Skeletal muscle satellite cell (primary cell): Measurements from ENCODE around the gene VAX1.

Experiments
- H3K27me3 ChIP-seq: 2 replicates; pipeline ENCODE4 v1.7.0; 2013; ENCODE audit warnings: low read length; ENCODE audit not compliant: control insufficient read depth, insufficient read depth
- H3K36me3 ChIP-seq: 2 replicates; pipeline ENCODE4 v1.7.0; 2013; ENCODE audit warnings: mild to moderate bottlenecking, control low read depth, low read length; ENCODE audit not compliant: insufficient read depth
- H3K4me1 ChIP-seq: 2 replicates; pipeline ENCODE4 v1.7.0; 2013; ENCODE audit warnings: low read length; ENCODE audit not compliant: control insufficient read depth, insufficient read depth
- H3K4me2 ChIP-seq: 2 replicates; pipeline ENCODE4 v1.7.0; 2013; ENCODE audit warnings: mild to moderate bottlenecking, low read length
- H3K4me3 ChIP-seq: 2 replicates; pipeline ENCODE4 v1.7.0; 2013; ENCODE audit warnings: low read length
- H3K9ac ChIP-seq: 2 replicates; pipeline ENCODE4 v1.7.0; 2013; ENCODE audit warnings: mild to moderate bottlenecking, low read depth, low read length, moderate library complexity
- H3K9me3 ChIP-seq: replicated peaks from 2 replicates; pipeline ENCODE4 v1.7.0; 2013; ENCODE audit warnings: mild to moderate bottlenecking, control low read depth, low read length

VAX1 gene

GRCh38 chr10:117169480-117169879, 31.4 kb upstream of the VAX1 start:
- no peaks in the 10 kb centered on the region for H3K36me3 ChIP-seq
- no peak overlapping the region for H3K4me3 ChIP-seq
- H3K9ac ChIP-seq = no peak overlapping the region
- H3K9me3 ChIP-seq = no peaks in the 10 kb centered on the region
- H3K4me1 ChIP-seq = peaks cover 9% of the 10 kb centered on the region
- H3K27me3 ChIP-seq = peaks cover 87% of the 10 kb centered on the region
- H3K4me2 ChIP-seq = no peak overlapping the region

GRCh38 chr10:117168729-117169128, 30.7 kb upstream of the VAX1 start:
- Histone ChIP-seq H3K9me3 (no peaks in the 10 kb centered on the region), H3K4me2 (no peak overlapping the region), H3K4me3 (no peak overlapping the region), H3K27me3 (peaks cover 95% of the 10 kb centered on the region), H3K36me3 (no peaks in the 10 kb centered on the region), H3K4me1 (peaks cover 9% of the 10 kb centered on the region), H3K9ac (no peak overlapping the region)

- peaks cover 95% of the 10 kb centered on the region for H3K27me3 ChIP-seq
- peak overlapping the region; percentile 53 for H3K4me3 ChIP-seq
- H3K9ac ChIP-seq = no peak overlapping the region
- peaks cover 9% of the 10 kb centered on the region for H3K4me1 ChIP-seq
- H3K9me3 ChIP-seq = no peaks in the 10 kb centered on the region
- peak overlapping the region; percentile 73 for H3K4me2 ChIP-seq
- H3K36me3 ChIP-seq = no peaks in the 10 kb centered on the region
Observed at GRCh38 chr10:117167789-117168674, 30.0 kb upstream of the VAX1 start.

GRCh38 chr10:117167346-117167788, 29.3 kb upstream of the VAX1 start:
- no peak overlapping the region for H3K4me2 ChIP-seq
- H3K27me3 ChIP-seq = peaks cover 94% of the 10 kb centered on the region
- no peaks in the 10 kb centered on the region for H3K9me3 ChIP-seq
- H3K4me3 ChIP-seq = no peak overlapping the region
- peaks cover 9% of the 10 kb centered on the region for H3K4me1 ChIP-seq
- H3K9ac ChIP-seq = no peak overlapping the region
- H3K36me3 ChIP-seq = no peaks in the 10 kb centered on the region

- Histone ChIP-seq H3K4me1 (peaks cover 9% of the 10 kb centered on the region), H3K9ac (no peak overlapping the region), H3K27me3 (peaks cover 94% of the 10 kb centered on the region), H3K9me3 (no peaks in the 10 kb centered on the region), H3K36me3 (no peaks in the 10 kb centered on the region), H3K4me3 (no peak overlapping the region), H3K4me2 (peak overlapping the region; percentile 60)
Observed at GRCh38 chr10:117166418-117167345, 28.6 kb upstream of the VAX1 start.

- Histone ChIP-seq H3K27me3 (peaks cover 95% of the 10 kb centered on the region), H3K36me3 (no peaks in the 10 kb centered on the region), H3K4me1 (peaks cover 9% of the 10 kb centered on the region), H3K9me3 (no peaks in the 10 kb centered on the region), H3K9ac (no peak overlapping the region), H3K4me2 (peak overlapping the region; percentile 60), H3K4me3 (peak overlapping the region; percentile 26)
Observed at GRCh38 chr10:117165538-117166417, 27.7 kb upstream of the VAX1 start.

- Histone ChIP-seq H3K36me3 (no peaks in the 10 kb centered on the region), H3K4me1 (peaks cover 9% of the 10 kb centered on the region), H3K4me3 (peak overlapping the region; percentile 26)
Observed at GRCh38 chr10:117164592-117165537, 26.8 kb upstream of the VAX1 start.

GRCh38 chr10:117163954-117164548, 26.0 kb upstream of the VAX1 start:
- Histone ChIP-seq H3K4me3 (no peak overlapping the region), H3K9ac (no peak overlapping the region), H3K4me1 (peaks cover 9% of the 10 kb centered on the region), H3K36me3 (no peaks in the 10 kb centered on the region), H3K4me2 (no peak overlapping the region), H3K9me3 (no peaks in the 10 kb centered on the region), H3K27me3 (peaks cover 94% of the 10 kb centered on the region)

More at GRCh38 chr10:117164592-117165537, 26.8 kb upstream of the VAX1 start:
- H3K9me3 ChIP-seq = no peaks in the 10 kb centered on the region
- no peak overlapping the region for H3K9ac ChIP-seq
- peak overlapping the region; percentile 60 for H3K4me2 ChIP-seq
- peaks cover 94% of the 10 kb centered on the region for H3K27me3 ChIP-seq

- Histone ChIP-seq H3K9me3 (no peaks in the 10 kb centered on the region), H3K4me1 (peaks cover 9% of the 10 kb centered on the region), H3K27me3 (peaks cover 96% of the 10 kb centered on the region), H3K9ac (no peak overlapping the region), H3K4me3 (no peak overlapping the region), H3K36me3 (no peaks in the 10 kb centered on the region), H3K4me2 (peak overlapping the region; percentile 20)
Observed at GRCh38 chr10:117163061-117163953, 25.2 kb upstream of the VAX1 start.
